Measurements from ENCODE around the gene GRID2. TPM values are rescaled to one million over a fixed set of nuclear protein-coding genes. Genes with fewer than 3 reads are reported as not detected.

The GRID2 gene
- total RNA-seq, 1 donor = not detected

- no peak for TF ChIP-seq CTCF (IDR thresholded peaks at IDR 0.05; ENCODE audit: insufficient read depth, low read depth, low read length)
- no peak overlapping the region for H3K4me3 ChIP-seq (ENCODE audit: low read depth, low read length)
- no peak for DNase-seq (ENCODE audit: low read depth)
These were observed 231.8 kb downstream of the GRID2 start for GRCh38 chr4:92535599-92535998.

- no peak for DNase-seq (ENCODE audit: low read depth)
- no peak overlapping the region for H3K4me3 ChIP-seq (ENCODE audit: low read depth, low read length)
- TF ChIP-seq CTCF (IDR thresholded peaks at IDR 0.05; ENCODE audit: insufficient read depth, low read depth, low read length) = no peak
These were observed 247.8 kb downstream of the GRID2 start for GRCh38 chr4:92551616-92552015.

- no peak for TF ChIP-seq CTCF (IDR thresholded peaks at IDR 0.05; ENCODE audit: insufficient read depth, low read depth, low read length)
- no peak overlapping the region for H3K4me3 ChIP-seq (ENCODE audit: low read depth, low read length)
- no peak for DNase-seq (ENCODE audit: low read depth)
These were observed 262.5 kb downstream of the GRID2 start for GRCh38 chr4:92566269-92566668.

- H3K4me3 ChIP-seq (ENCODE audit: low read depth, low read length) = no peak overlapping the region
- DNase-seq (ENCODE audit: low read depth) = no peak
- no peak for TF ChIP-seq CTCF (IDR thresholded peaks at IDR 0.05; ENCODE audit: insufficient read depth, low read depth, low read length)
These were observed 277.1 kb downstream of the GRID2 start for GRCh38 chr4:92580816-92581215.

- no peak for DNase-seq (ENCODE audit: low read depth)
- no peak for TF ChIP-seq CTCF (IDR thresholded peaks at IDR 0.05; ENCODE audit: insufficient read depth, low read depth, low read length)
These were observed 295.3 kb downstream of the GRID2 start for GRCh38 chr4:92599044-92599443.

GRCh38 chr4:92600638-92601037, 296.9 kb downstream of the GRID2 start:
- no peak overlapping the region for H3K4me3 ChIP-seq (ENCODE audit: low read depth, low read length)
- no peak for TF ChIP-seq CTCF (IDR thresholded peaks at IDR 0.05; ENCODE audit: insufficient read depth, low read depth, low read length)
- DNase-seq (ENCODE audit: low read depth) = no peak

More at GRCh38 chr4:92599044-92599443, 295.3 kb downstream of the GRID2 start:
- H3K4me3 ChIP-seq (ENCODE audit: low read depth, low read length) = no peak overlapping the region

GRCh38 chr4:92606227-92606626, 302.5 kb downstream of the GRID2 start:
- no peak for DNase-seq (ENCODE audit: low read depth)
- no peak for TF ChIP-seq CTCF (IDR thresholded peaks at IDR 0.05; ENCODE audit: insufficient read depth, low read depth, low read length)
- H3K4me3 ChIP-seq (ENCODE audit: low read depth, low read length) = no peak overlapping the region
